KMS-11 (cell line): ENCODE measurements around the gene TECTA.

ENCODE experiments used
- H2AFZ ChIP-seq: fragments of 200-600 bp; sonication (generic); 2 replicates; pipeline ENCODE4 v1.6.1; 2016; ENCODE audit warnings: antibody characterized with exemption, mixed run types, low read depth
- H3K27ac ChIP-seq: fragments of 200-600 bp; sonication (generic); 2 replicates; pipeline ENCODE4 v1.6.1; 2016; ENCODE audit warnings: mild to moderate bottlenecking, mixed run types
- H3K27me3 ChIP-seq: fragments of 200-600 bp; sonication (generic); 2 replicates; pipeline ENCODE4 v1.6.1; 2017; ENCODE audit warnings: mild to moderate bottlenecking, low read depth, mixed run types, moderate library complexity; ENCODE audit not compliant: insufficient read depth
- H3K36me3 ChIP-seq: fragments of 200-600 bp; sonication (generic); 2 replicates; pipeline ENCODE4 v1.6.1; 2017; ENCODE audit warnings: mild to moderate bottlenecking, mixed run types; ENCODE audit not compliant: insufficient read depth
- H3K4me1 ChIP-seq: fragments of 200-600 bp; sonication (generic); 2 replicates; pipeline ENCODE4 v1.6.1; 2016; ENCODE audit warnings: mild to moderate bottlenecking, low read depth, mixed run types; ENCODE audit not compliant: poor library complexity, severe bottlenecking
- H3K4me2 ChIP-seq: fragments of 200-600 bp; sonication (generic); 2 replicates; pipeline ENCODE4 v1.7.0; 2016; ENCODE audit warnings: mild to moderate bottlenecking, mixed run types
- H3K4me3 ChIP-seq: fragments of 200-600 bp; sonication (generic); IDR thresholded peaks from 2 replicates; pipeline ENCODE4 v1.6.1; 2017; ENCODE audit warnings: low read depth, low read length, mixed read lengths; ENCODE audit not compliant: insufficient read depth
- H3K79me2 ChIP-seq: fragments of 200-600 bp; sonication (generic); 2 replicates; pipeline ENCODE4 v1.6.1; 2016; ENCODE audit warnings: low read depth, mixed run types; ENCODE audit not compliant: insufficient read depth
- H3K9ac ChIP-seq: fragments of 200-600 bp; sonication (generic); 2 replicates; pipeline ENCODE4 v1.6.1; 2016; ENCODE audit warnings: mild to moderate bottlenecking, mixed run types
- H4K20me1 ChIP-seq: fragments of 200-600 bp; sonication (generic); 2 replicates; pipeline ENCODE4 v1.6.1; 2016; ENCODE audit warnings: mild to moderate bottlenecking, mixed run types; ENCODE audit not compliant: insufficient read depth
- CTCF ChIP-seq: fragments of 200-600 bp; sonication (generic); conservative IDR thresholded peaks from 2 replicates; pipeline ENCODE4 v1.6.1; 2017; ENCODE audit warnings: low read depth, mild to moderate bottlenecking, antibody characterized with exemption, low read length, moderate library complexity, mixed read lengths

Gene TECTA

GRCh38 chr11:121057922-121058321 lies 43.1 kb upstream of the TECTA start:
- Histone ChIP-seq H3K4me3 (no peak overlapping the region), H4K20me1 (no peaks in the 10 kb centered on the region), H3K9ac (no peak overlapping the region), H3K36me3 (no peaks in the 10 kb centered on the region), H3K27ac (no peak overlapping the region), H3K4me2 (peak overlapping the region; percentile 57; the same call in 1 of the 2 replicates), H2AFZ (no peak overlapping the region), H3K27me3 (no peaks in the 10 kb centered on the region), H3K4me1 (peaks cover 32% of the 10 kb centered on the region), H3K79me2 (no peaks in the 10 kb centered on the region)
- TF ChIP-seq CTCF = no peak

- Histone ChIP-seq H3K4me1 (peaks cover 32% of the 10 kb centered on the region), H2AFZ (no peak overlapping the region), H4K20me1 (no peaks in the 10 kb centered on the region), H3K27me3 (no peaks in the 10 kb centered on the region), H3K36me3 (no peaks in the 10 kb centered on the region), H3K79me2 (no peaks in the 10 kb centered on the region), H3K4me3 (no peak overlapping the region), H3K27ac (no peak overlapping the region), H3K9ac (no peak overlapping the region), H3K4me2 (peak overlapping the region; percentile 57)
- TF ChIP-seq CTCF = no peak
Observed at GRCh38 chr11:121058941-121059340, 42.1 kb upstream of the TECTA start.

GRCh38 chr11:121059605-121060004 lies 41.4 kb upstream of the TECTA start:
- H3K27ac ChIP-seq = peak overlapping the region; percentile 20; the same call in 1 of the 2 replicates
- H3K79me2 ChIP-seq = no peaks in the 10 kb centered on the region
- H3K4me1 ChIP-seq = peaks cover 32% of the 10 kb centered on the region
- H4K20me1 ChIP-seq = no peaks in the 10 kb centered on the region
- no peaks in the 10 kb centered on the region for H3K27me3 ChIP-seq
- no peak overlapping the region for H2AFZ ChIP-seq
- H3K4me2 ChIP-seq = peak overlapping the region; percentile 57
- no peaks in the 10 kb centered on the region for H3K36me3 ChIP-seq
- TF ChIP-seq CTCF = no peak
- no peak overlapping the region for H3K4me3 ChIP-seq
- H3K9ac ChIP-seq = no peak overlapping the region

GRCh38 chr11:121063728-121064127 lies 37.3 kb upstream of the TECTA start:
- H3K36me3 ChIP-seq = no peaks in the 10 kb centered on the region
- H2AFZ ChIP-seq = no peak overlapping the region
- H4K20me1 ChIP-seq = no peaks in the 10 kb centered on the region
- H3K27me3 ChIP-seq = no peaks in the 10 kb centered on the region
- H3K4me3 ChIP-seq = no peak overlapping the region
- TF ChIP-seq CTCF = peak; percentile 20; the same call in 1 of the 2 replicates
- H3K4me2 ChIP-seq = no peak overlapping the region
- no peak overlapping the region for H3K27ac ChIP-seq
- no peaks in the 10 kb centered on the region for H3K79me2 ChIP-seq
- peaks cover 42% of the 10 kb centered on the region for H3K4me1 ChIP-seq
- H3K9ac ChIP-seq = no peak overlapping the region

GRCh38 chr11:121066623-121067022 lies 34.4 kb upstream of the TECTA start:
- H3K79me2 ChIP-seq = no peaks in the 10 kb centered on the region
- no peak overlapping the region for H3K4me2 ChIP-seq

More at GRCh38 chr11:121066623-121067022, 34.4 kb upstream of the TECTA start:
- Histone ChIP-seq H3K4me3 (no peak overlapping the region), H2AFZ (no peak overlapping the region), H3K4me1 (peaks cover 24% of the 10 kb centered on the region), H3K9ac (no peak overlapping the region), H3K27ac (no peak overlapping the region), H3K36me3 (no peaks in the 10 kb centered on the region), H3K27me3 (no peaks in the 10 kb centered on the region), H4K20me1 (no peaks in the 10 kb centered on the region)
- no peak for TF ChIP-seq CTCF
